GM10266 (cell line): ENCODE results near the gene SYNGR4.
"Not testable (repeated sequence)": the region's sequence is repeated elsewhere in the genome, so short reads cannot be mapped to it uniquely, and the experiment has no call there.

Experiments
- DNase-seq: peaks from one replicate; pipeline ENCODE4 v3.0.0; 2012; ENCODE audit errors: extremely low spot score
- CTCF ChIP-seq: IDR thresholded peaks from 2 replicates; pipeline ENCODE4 v1.5.1; 2012; ENCODE audit warnings: mild to moderate bottlenecking, low read depth; ENCODE audit not compliant: control insufficient read depth, insufficient read depth; ENCODE audit errors: missing control alignments

SYNGR4 gene

GRCh38 chr19:48390188-48391099 is 26.3 kb downstream of the SYNGR4 start:
- peak; percentile 67 for TF ChIP-seq CTCF
- DNase-seq = peak; percentile 69

GRCh38 chr19:48391100-48392005 is 27.2 kb downstream of the SYNGR4 start, which contains the start of gene KDELR1:
Gene KDELR1, minus strand, starts transcription at chr19:48391551. Its CDS starts 193 bp downstream, at chr19:48391358.
- DNase-seq = peak; percentile 91
- TF ChIP-seq CTCF = peak; percentile 91

GRCh38 chr19:48392006-48392344 is 27.8 kb downstream of the SYNGR4 start:
- not testable (repeated sequence) for DNase-seq

- no peak for TF ChIP-seq CTCF
- DNase-seq = no peak
These were observed 28.8 kb downstream of the SYNGR4 start for GRCh38 chr19:48392860-48393558.

GRCh38 chr19:48393559-48394330 is 29.6 kb downstream of the SYNGR4 start, which contains the start of gene GRIN2D:
Gene GRIN2D, plus strand, starts transcription at chr19:48393668. Its CDS starts 4,725 bp downstream, at chr19:48398393.
- peak; percentile 22 for TF ChIP-seq CTCF
- DNase-seq = no peak

GRCh38 chr19:48394331-48395169 is 30.4 kb downstream of the SYNGR4 start:
- no peak for TF ChIP-seq CTCF
- DNase-seq = no peak
